Frontal cortex (tissue), 4 donors: Measurements from ENCODE around the gene PRKCA. TPM values are rescaled to one million over a fixed set of nuclear protein-coding genes. Genes with fewer than 3 reads are reported as not detected.
A peak's percentile ranks its signal among the peaks of the same experiment; 100 is the strongest.

Source experiments
- DNase-seq, 2 donors: peaks; one replicate each; pipeline ENCODE4 v3.0.0; 2012; ENCODE audit warnings: low spot score in 2 of 2
- FAIRE-seq: peaks from 2 replicates; lab custom pipeline; 2012; peaks lifted over from hg19 to GRCh38; lab: Jason Lieb, UNC
- total RNA-seq: library from RNA; depleted of rRNA; stranded (reverse); fragments of >200 nt; gene quantifications from one replicate; pipeline ENCODE4 v1.2.3, GENCODE V29; 2014
- donor health status: control.
- donor health status: control.
- donor health status: control.

Gene PRKCA
- total RNA-seq, 1 donor from 2014 or later = 24.9 TPM

DNA sequence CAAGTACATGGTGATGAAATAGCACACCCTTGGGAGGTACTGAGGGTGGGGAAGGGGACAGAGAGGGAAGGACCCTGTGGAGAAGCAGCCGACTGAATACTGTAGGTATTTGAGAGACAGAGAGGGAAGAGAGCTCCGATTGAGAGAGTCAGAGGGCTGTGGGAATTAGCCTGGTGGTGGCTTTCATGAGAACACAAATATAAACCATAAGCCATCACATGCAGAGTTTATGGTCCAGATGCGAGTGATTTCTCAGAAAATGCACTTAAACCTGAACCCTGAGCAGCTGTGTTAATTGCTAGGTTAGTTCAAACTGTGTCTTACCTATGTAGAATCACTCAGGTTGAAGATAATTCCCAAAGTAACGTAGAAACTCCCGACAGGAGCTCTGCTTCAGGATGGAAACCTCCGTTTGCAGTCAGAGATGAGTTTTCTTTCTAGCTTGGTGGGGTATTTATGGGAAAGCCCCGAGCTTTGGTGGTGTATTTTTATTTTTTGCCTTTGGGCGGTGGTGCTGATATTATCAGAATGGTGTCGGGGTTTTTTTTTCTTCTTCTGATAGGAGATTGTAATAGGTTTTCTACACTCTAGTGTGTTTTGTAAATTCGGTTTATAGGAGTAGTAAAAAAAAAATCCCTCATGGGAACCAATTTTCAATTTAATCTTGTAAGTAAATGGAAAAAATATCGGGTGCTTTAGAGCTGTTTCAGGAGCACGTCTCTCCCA is 347.6 kb downstream of the PRKCA start:
- DNase-seq (no peak), FAIRE-seq (no peak)

GRCh38 chr17:66650544-66650877 is 348.1 kb downstream of the PRKCA start:
- FAIRE-seq (no peak), DNase-seq (no peak)

DNA sequence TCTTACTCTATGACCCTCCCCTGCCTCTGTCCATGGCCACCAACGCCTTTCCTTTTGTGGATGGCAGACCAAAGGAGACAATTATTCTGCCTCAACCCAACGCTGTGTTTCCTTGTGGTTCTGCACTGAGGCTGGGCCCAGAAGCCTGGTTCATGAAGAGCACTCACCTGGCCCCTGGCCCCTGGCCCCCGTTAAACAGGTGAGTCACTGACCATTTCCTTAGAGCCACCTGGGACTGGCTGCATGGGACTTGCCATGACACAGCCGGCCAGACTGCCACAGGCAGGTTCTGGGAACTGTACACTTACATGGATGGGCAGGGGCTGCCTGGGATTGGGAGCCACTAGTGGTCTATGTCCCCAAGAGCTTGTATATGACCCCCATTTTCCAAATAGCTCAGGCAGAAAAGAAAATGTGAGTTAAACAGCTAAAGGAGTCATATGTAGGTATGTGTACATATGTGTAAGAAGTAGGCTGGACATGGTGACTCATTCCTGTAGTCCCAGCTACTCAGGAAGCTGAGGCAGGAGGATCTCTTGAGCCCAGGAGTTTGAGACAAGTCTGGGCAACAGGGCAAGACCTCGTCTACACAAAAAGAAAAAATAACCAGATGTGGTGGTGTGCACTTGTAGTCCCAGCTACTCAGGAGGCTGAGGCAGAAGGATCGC is 350.6 kb downstream of the PRKCA start:
- no peak for FAIRE-seq
- no peak for DNase-seq

DNA sequence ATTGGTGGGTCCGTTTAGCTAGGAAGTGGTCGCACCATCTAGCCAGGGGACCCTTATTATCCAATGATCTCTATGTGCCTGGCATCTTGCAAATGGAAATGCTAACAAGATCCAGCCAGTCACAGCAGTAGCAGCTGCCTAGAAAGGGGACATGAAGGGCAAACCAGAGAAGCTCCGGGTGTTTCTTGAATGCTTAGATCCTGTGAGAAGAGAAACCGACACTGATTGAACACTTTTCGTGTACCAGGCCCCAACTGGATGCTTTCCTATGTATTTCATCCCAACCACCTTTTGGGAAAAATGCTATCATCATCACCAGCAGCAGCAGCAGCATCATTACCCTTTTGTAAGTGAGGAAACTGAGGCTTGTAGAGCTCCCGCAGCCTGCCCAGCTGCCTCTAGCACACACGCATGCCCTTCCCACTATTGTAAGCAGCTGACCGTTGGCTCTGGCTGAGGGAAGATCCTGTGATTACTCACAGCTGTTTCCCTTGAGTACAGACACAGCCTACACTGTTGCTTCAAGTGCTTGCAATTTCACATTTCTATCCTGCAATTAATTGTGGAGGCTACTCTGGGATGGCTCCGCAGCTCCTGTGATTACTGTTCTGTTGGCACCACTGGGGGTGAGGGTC is 351.8 kb downstream of the PRKCA start:
- no peak for DNase-seq
- no peak for FAIRE-seq

- no peak for FAIRE-seq
These were observed 352.4 kb downstream of the PRKCA start for GRCh38 chr17:66654764-66655163.

GRCh38 chr17:66655461-66655860 is 353.0 kb downstream of the PRKCA start:
- DNase-seq (no peak), FAIRE-seq (no peak)

More at GRCh38 chr17:66654764-66655163, 352.4 kb downstream of the PRKCA start:
- no peak for DNase-seq

DNA sequence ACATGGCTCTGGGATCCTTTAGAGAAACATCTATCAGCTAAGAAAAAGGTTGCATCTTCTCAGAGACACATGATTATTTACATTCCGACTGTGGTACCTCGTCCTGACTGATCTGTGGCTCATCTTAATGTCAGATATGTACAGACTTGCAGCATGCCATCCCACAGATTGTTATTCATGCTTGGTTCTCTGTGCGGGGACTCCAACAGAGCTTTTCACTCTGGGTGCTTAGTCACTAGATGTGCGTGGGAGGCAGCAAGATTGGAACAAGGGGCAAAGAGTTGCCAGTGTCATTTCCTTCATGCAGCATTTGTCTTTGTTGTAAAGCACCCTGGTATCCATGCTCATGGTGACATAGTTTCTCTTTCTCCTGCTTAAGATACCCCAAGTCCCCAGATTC is 353.4 kb downstream of the PRKCA start:
- DNase-seq (no peak), FAIRE-seq (no peak)

DNA sequence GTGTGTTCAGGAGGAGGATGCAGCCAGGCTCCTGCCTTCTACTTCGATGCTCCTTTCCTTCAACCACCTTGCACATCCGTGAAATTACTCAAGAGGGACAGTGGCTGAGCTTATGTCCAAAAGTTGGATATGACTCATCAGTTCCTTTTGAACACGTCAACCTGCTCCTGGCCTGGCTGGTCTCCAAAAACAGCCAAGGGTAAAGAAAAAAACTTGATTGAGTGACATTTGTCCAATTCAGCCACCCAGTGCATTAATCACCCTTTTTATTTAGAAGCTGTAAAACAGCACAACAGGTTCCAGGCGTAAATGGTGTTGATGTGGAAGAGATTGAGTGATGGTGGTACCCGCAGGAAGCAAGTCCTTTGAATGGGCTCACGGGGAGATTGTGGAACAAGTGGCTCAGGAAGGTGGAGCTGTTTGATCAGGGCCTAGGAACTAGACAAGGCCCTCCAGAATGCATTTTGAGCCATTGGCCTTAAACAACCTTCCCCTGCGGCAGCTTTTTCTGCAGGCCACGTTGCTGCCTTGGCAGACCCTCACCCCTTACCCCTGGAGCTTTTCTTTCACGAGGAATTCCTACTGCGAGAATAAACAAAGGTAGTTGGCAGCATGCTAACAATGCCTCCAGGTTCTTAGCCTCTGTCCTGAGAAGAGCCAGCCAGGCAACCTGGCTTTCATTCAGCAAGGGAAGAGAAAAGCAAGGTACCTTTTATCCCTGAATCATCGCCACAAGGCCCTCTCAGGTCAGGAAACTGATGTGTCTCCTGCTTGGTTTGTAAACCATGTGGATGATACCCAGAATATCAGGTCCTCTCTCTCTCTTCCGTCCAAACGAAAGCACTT is 359.2 kb downstream of the PRKCA start:
- no peak for FAIRE-seq
- DNase-seq = no peak

- DNase-seq (no peak), FAIRE-seq (no peak)
These were observed 360.1 kb downstream of the PRKCA start for GRCh38 chr17:66662496-66662895.

DNA sequence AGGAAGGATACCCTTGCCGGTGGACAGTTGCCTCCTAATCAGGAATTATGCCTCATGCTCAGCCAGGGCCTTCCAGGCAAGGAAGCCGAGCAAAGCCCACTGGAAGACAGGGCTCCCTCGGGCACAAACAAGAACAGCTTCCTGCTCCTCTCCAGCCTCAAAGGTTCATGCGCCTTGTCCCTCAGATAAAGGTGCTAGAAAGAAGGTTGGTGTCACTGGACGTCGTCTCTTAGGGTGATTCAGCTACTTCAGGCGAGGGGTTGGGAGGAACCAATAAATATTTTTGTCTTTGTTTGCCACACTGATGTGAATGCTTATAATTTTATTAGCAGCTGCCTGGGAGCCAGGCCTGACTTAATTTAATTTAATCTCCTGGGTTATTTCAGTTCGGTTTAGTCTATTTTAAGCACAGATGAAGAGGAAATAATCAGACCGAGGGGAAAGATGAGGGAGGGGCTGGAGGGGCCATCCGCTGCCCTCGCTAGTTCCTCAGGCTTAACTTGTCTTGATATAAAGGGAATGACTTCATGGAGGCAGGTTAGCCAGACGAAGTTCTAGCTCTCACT is 360.7 kb downstream of the PRKCA start:
- no peak for FAIRE-seq
- no peak for DNase-seq

DNA sequence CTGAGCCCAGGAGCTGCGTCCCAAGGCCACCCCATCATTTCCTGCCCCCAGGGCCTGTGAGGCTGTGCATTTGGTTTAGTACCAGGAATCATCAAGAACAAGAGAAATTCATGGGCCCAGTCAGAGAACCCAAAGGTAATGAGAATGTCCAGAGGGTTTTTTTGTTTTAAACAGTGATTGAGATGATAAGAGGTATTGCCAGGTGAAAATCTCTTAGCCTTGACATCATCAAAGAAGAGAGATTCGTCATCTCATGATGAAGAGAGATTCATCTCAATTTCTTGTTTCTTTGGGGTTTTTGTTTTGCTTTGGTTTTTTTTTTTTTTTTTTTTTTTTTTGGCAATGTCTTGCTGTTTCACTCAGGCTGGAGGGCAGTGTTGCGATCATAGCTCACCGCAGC is 361.9 kb downstream of the PRKCA start:
- FAIRE-seq (no peak), DNase-seq (no peak)

DNA sequence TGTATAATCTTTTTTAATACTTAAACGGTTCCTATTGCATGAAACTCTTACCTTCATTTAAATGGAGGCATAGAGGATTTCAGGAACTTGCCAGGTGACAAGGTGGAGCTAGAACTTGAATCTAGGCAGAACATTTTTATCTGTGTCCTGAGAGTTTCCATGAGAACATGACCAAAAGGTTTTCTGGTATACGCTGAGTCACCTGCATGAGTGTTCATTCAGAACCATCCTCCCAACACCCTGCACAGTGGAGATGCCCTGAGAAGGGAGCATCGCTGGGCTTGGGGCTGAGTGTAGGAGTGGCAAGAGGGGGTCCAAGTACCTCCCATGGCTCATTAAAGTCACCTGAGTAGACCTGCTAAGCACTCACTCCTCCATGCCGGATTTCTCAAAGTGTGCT is 362.8 kb downstream of the PRKCA start:
- DNase-seq (no peak), FAIRE-seq (no peak)

DNA sequence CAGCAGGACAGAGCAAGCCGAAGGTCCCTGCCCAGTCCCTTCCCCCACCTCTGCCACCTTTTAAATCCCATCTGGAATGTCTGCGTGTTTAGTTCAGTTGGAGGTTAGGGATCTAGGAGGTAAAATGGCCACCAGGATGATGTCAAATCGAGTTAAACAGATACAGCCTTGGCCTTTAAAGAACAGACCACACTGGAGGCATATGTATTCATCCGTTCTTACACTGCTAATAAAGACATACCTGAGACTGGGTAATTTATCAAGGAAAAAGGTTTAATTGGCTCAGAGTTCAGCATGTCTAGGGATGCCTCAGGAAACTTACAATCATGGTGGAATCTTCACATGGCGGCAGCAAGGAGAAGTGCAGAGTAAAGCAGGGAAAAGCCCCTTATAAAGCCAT is 364.7 kb downstream of the PRKCA start:
- FAIRE-seq = no peak

DNA sequence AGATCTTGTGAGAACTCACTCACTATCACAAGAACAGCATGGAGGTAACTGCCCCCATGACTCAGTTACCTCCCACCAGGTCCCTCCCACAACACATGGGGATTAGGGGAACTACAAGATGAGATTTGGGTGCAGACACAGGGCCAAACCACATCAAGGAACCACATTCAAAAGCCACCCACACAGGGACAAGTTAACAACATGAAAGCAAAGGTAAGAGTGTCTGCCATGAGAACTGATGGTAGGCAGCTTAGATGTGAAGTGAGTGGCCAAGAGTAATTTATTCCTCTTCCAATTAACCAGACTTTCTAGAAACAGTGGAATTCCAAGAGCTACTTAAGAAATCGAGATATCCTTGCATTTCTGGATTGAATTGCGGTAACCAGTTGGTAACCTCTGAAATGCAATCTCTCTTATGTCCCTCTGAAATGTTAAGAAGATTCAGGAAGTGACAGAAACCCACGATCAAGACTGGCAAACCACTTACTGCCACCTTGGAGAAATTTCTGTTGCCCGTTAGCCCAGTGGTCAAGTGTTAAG is 365.1 kb downstream of the PRKCA start:
- DNase-seq = no peak
- FAIRE-seq = no peak

More for the DNA sequence above, 364.7 kb downstream of the PRKCA start:
- DNase-seq = no peak

GRCh38 chr17:66670206-66670605 is 367.8 kb downstream of the PRKCA start:
- no peak for FAIRE-seq
- DNase-seq = no peak

DNA sequence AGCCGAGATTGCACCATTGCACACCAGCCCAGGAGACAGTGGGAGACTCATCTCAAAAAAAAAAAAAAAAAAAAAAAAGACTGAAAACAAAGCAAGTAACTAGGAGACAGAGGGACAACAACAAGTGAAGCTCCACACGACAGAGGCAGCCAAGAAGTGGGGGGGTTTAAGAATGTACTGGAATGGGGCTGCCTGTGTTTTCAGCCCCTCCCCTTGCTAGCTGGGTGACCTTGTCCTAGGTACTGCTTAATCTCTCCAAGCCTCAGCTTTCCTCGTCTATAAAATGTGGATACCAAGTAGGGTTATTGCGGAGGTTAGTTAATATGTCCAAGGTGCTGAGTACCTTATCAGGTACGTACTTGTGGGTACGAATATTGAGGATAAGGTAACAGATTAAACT is 368.7 kb downstream of the PRKCA start:
- FAIRE-seq = no peak
- no peak for DNase-seq

GRCh38 chr17:66673668-66674276 is 371.4 kb downstream of the PRKCA start:
- FAIRE-seq (no peak), DNase-seq (peak; percentile 11 to 52)

GRCh38 chr17:66675273-66675990 is 373.0 kb downstream of the PRKCA start:
- DNase-seq (no peak), FAIRE-seq (no peak)

GRCh38 chr17:66675991-66676371 is 373.6 kb downstream of the PRKCA start:
- DNase-seq (no peak), FAIRE-seq (no peak)
